SKM-1 treated with dmso at 0.1 percent for 144 hours (cell line): ENCODE data around the gene HNF1A.
"Not testable (repeated sequence)": the region's sequence is repeated elsewhere in the genome, so short reads cannot be mapped to it uniquely, and the experiment has no call there.

ENCODE experiments used
- DNase-seq: peaks from one replicate; lab custom pipeline; 2025; ENCODE audit not compliant: unreplicated experiment; lab: John Stamatoyannopoulos, UW

HNF1A gene, protein sequence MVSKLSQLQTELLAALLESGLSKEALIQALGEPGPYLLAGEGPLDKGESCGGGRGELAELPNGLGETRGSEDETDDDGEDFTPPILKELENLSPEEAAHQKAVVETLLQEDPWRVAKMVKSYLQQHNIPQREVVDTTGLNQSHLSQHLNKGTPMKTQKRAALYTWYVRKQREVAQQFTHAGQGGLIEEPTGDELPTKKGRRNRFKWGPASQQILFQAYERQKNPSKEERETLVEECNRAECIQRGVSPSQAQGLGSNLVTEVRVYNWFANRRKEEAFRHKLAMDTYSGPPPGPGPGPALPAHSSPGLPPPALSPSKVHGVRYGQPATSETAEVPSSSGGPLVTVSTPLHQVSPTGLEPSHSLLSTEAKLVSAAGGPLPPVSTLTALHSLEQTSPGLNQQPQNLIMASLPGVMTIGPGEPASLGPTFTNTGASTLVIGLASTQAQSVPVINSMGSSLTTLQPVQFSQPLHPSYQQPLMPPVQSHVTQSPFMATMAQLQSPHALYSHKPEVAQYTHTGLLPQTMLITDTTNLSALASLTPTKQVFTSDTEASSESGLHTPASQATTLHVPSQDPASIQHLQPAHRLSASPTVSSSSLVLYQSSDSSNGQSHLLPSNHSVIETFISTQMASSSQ

GRCh38 chr12:120978296-120979219 is at the start of gene HNF1A:
Gene HNF1A (plus strand): TSS chr12:120978543. CDS start chr12:120978769, 226 bp downstream.
- no peak for DNase-seq

GRCh38 chr12:120928864-120929652 is 49.3 kb upstream of the HNF1A start:
- no peak for DNase-seq

GRCh38 chr12:120930032-120930431 is 48.3 kb upstream of the HNF1A start:
- DNase-seq, result no peak

- no peak for DNase-seq
Observed at GRCh38 chr12:120932058-120932457, 46.3 kb upstream of the HNF1A start.

GRCh38 chr12:120932956-120933526 is 45.3 kb upstream of the HNF1A start:
- no peak for DNase-seq

DNA sequence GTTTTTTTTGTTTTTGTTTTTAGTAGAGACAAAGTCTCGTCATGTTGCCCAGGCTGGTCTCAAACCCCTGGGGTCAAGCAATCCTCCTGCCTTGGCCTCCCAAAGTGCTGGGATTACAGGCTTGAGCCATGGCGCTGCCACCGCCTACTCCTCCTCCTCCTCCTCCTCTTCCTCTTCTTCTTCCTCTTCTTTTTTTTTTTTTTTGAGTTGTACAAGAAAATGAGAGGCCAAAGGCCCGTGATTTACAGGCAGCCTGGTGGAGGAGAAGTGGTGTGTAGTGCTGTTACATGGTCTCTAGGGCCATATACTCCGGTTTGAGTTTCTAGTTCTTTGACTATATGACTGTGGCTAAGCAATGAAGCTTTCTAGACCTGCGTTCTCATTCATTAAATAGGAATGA is 44.6 kb upstream of the HNF1A start:
- no peak for DNase-seq

DNA sequence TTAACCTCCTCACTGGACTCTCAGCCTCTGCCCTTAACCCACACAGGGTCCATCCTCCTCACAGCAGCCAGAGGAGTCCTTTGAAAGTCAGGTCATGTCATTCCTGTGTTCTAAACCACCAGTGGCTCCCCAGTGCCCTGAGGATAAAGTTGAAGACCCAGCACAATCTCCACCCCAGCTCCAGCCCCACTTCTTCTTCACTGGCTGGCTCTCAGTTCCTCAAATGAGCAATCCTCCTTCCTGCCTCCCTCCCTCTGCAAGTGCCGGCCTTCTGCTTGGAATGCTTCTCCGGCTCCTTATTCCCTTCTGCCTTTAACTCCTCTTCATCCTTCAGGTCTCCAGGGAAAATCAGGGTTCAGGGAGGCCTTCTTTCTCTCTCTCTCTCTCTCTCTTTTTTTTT is 42.1 kb upstream of the HNF1A start:
- DNase-seq, result peak; percentile 20

GRCh38 chr12:120938496-120938895 is 39.8 kb upstream of the HNF1A start:
- no peak for DNase-seq

GRCh38 chr12:120939523-120939922 is 38.8 kb upstream of the HNF1A start:
- DNase-seq, result peak; percentile 57

DNA sequence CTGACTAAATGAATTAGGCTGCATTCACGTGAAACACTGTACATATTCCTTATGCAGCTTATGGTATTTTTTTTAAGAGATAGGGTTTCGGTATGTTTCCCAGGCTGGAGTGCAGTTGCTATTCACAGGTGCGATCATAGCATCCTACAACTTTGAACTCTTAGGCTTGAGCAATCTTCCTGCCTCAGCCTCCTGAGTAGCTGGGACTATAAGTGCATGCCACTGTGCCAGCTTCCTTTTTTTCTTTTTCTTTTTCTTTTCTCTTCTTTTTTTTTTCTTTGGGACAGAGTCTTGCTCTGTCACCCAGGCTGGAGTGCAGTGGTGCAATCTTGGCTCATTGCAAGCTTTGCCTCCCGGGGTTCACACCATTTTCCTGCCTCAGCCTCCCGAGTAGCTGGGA is 38.3 kb upstream of the HNF1A start:
- no peak for DNase-seq

DNA sequence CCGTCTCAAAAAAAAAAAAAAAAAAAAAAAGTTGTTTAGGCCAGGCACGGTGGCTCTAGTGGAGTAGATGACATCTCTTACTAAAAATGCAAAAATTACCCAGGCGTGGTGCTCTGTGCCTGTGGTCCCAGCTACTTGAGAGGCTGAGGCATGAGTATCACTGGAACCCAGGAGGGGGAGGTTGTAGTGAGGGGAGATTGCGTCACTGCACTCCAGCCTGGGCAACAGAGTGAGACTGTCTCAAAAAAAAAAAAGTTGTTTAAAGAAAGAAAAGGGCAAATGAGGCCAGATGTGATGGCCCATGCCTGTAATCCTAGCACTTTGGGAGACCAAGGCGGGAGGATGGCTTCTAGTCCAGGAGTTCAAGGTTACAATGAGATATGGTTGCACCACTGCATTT is 37.5 kb upstream of the HNF1A start:
- no peak for DNase-seq

GRCh38 chr12:120941412-120941811 is 36.9 kb upstream of the HNF1A start:
- DNase-seq, result no peak

- no peak for DNase-seq
Observed at GRCh38 chr12:120941846-120942405, 36.4 kb upstream of the HNF1A start.

- DNase-seq, result no peak
Observed at GRCh38 chr12:120943482-120943881, 34.9 kb upstream of the HNF1A start.

DNA sequence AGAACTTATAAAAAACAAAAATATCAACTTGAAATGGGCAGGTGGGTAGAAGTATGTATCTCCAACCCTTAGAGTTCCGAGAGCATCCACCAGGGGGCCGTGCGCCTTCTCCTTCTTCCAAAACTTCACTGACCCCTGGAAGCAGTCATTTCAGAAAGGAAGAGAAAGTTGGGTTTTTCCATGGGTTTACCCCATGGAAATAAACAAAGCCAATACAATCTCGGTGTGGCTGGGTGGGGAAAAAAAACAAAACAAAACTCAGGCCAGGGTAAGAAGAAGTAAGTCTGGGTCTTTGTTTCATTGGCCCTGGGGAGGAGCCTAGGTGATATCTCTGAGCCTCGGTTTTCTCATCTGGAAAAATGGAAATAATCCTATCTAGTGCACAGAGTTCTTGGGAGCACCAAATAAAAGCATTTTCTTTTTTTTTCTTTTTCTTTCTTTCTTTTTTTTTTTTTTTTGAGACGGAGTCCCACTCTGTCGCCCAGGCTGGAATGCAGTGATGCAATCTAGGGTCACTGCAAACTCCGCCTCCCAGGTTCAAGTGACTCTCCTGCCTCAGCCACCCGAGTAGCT is 33.6 kb upstream of the HNF1A start:
- DNase-seq, result peak; percentile 12

DNA sequence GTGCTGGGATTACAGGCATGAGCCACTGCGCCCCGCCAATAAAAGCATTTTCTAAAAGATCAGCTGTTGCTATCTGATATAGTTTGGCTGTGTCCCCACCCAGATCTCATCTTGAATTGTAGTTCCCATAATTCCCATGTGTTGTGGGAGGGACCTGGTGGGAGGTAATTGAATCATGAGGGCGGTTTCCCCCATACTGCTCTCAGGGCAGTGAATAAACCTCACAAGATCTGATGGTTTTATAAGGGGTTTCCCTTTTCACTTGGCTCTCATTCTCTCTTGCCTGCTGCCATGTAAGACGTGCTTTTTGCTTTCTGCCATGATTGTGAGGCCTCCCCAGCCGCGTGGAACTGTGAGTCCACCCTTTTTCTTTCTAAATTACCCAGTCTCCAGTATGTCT is 32.8 kb upstream of the HNF1A start:
- DNase-seq, result not testable (repeated sequence)

DNA sequence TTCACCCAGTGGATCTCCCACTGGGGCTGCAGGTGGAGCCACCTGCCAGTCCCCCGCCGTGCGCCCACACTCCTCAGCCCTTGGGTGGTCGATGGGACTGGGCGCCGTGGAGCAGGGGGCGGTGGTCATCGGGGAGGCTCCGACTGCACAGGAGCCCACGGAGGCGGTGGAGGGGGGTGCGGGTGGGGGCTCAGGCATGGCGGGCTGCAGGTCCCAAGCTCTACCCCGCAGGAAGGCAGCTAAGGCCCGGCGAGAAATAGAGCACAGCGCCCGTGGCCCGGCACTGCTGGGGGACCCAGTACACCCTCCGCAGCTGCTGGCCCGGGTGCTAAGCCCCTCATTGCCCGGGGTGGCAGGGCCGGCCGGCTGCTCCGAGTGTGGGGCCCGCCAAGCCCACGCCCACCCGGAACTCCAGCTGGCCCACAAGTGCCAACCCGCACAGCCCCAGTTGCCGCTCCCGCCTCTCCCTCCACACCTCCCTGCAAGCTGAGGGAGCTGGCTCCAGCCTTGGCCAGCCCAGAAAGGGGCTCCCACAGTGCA is 28.0 kb upstream of the HNF1A start:
- DNase-seq, result not testable (repeated sequence)

- DNase-seq, result no peak
Observed at GRCh38 chr12:120950807-120951206, 27.5 kb upstream of the HNF1A start.

DNA sequence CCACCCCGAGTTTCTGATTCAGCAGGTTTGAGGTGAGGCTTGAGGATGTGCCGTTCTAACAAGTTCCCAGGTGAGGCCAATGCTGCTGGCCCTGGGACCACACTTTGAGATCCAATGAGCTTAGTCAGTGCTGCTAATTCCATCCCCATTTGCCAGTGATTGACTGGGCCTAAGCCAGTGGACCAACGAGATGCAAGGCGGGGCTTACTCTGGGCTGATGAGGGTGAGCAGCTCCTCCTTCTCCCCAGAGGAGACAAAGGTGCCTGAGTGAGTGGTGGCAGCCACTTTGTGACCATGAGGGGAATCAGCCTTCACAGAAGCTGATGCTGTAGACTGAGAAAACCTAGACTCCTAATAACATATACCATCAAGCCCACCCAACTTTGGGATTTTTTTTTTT is 23.1 kb upstream of the HNF1A start:
- no peak for DNase-seq
